Fibroblast of upper back skin (primary cell): ENCODE data around the gene ZSCAN5B.

ENCODE experiments used
- DNase-seq: peaks from one replicate; pipeline ENCODE4 v3.0.0-alpha.2; 2013

Gene ZSCAN5B

DNA sequence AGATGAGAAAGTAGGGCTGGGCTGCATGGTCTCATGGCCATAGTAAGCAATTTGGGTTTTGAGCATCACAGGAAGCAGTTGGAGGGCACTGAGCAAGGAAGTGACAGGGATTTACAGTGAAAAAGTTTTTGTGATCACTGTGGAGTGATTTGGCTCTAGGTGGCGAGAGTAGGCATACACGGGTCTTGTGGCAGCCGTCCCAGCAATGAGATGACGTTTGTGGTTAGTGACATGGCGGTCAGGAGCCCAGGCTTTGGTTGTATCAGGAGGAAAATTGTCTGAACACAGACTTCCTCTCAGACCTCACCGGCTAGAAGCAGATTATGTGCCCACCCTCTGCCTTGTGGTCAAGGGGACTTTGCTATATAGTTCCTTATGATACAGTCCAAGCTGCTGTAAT is 53.2 kb downstream of the ZSCAN5B start:
- no peak for DNase-seq

DNA sequence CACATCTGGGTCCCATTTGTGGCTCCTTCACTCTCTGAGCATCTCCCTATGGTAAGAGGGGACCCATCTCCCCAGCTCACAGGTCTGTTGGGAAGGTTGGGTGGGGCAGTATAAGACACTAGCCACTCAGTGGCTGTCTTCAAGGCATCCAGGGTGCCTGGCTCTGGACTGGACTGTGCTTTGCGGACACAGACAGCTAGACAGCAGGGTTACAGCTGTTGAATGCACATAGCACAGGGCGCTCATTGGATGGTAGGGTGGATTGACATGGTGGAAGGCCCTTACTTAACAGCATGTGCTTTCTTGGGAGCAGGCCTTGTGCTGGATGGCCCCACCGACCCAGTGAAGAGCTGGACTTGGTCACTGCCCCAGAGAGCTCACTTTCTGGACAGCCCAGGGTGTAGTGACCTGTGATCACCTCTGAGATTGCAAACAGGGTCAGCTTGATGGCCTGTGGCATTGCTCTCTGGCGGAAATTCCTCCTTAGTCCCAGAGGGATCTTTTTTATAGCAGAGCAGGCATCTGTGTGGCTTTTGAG is 54.6 kb downstream of the ZSCAN5B start:
- DNase-seq = no peak

- DNase-seq = no peak
Observed at GRCh38 chr19:56142087-56142787, 55.3 kb downstream of the ZSCAN5B start.

- DNase-seq = no peak
Observed at GRCh38 chr19:56141417-56141993, 56.1 kb downstream of the ZSCAN5B start.

DNA sequence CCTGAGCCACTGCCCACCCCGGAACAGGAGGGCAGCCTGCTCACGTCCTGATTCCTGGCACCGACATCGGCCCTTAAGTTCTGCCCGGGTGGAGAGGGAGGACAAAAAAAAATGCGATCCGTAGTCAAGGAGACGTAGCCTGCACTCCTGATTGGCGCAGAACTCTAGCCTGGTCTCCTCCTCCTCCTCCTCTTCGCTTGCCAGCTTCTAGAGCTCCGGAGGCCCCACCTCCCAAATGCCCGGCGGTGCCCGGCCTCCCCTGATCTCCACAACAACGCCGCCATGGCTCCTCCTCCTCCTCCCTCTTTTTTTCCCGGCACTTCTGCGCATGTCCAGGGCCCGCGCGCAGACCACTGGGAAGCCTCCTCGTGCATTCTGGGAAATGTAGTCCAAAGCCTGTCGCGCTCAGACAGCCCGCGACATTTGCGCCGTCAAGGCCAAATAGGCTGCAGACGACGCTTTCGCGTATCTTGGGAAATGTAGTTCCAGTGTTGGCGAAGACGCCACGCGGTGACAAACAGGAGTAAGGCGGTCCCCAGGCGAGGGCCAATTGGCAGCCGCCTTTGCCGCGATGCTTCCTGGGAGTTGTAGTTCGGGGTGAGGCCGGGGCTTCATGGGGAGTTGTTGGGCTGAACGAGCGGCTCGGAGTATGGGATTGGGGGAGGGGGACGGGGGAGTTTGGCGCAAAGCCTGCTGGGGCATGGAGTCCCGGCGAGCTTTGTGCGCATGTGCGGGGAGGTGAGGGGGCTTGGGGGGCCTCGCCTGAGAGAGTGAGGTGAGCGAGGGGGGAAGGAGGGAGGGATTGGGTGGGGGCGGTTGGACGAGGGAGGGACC is 56.8 kb downstream of the ZSCAN5B start, which contains the start of gene ZNF444:
Gene ZNF444 (plus strand): TSS at position 705 of the 834 bp plus-strand sequence. CDS start 5,625 bp downstream, outside the sequence.
- peak; percentile 100 for DNase-seq

- no peak for DNase-seq
Observed at GRCh38 chr19:56139847-56140582, 57.6 kb downstream of the ZSCAN5B start.
